ENCODE data around the gene PTGIS.

Gene PTGIS

GRCh38 chr20:49595811-49596561 lies 28.0 kb upstream of the PTGIS start:
- peak; percentile 82 for DNase-seq (ENCODE audit: low read depth)

- no peak for DNase-seq (ENCODE audit: low read depth)
Observed at GRCh38 chr20:49595346-49595745, 27.4 kb upstream of the PTGIS start.

- peak; percentile 21 for DNase-seq (ENCODE audit: low read depth)
Observed at GRCh38 chr20:49594931-49595315, 27.0 kb upstream of the PTGIS start.

GRCh38 chr20:49594143-49594930 lies 26.4 kb upstream of the PTGIS start:
- DNase-seq (ENCODE audit: low read depth): peak; percentile 72

GRCh38 chr20:49593466-49594142 lies 25.7 kb upstream of the PTGIS start:
- DNase-seq (ENCODE audit: low read depth): peak; percentile 37

GRCh38 chr20:49592120-49592519 lies 24.2 kb upstream of the PTGIS start:
- DNase-seq (ENCODE audit: low read depth): no peak

GRCh38 chr20:49591217-49591865 lies 23.4 kb upstream of the PTGIS start:
- DNase-seq (ENCODE audit: low read depth): peak; percentile 27

- DNase-seq (ENCODE audit: low read depth): peak; percentile 10
Observed at GRCh38 chr20:49590163-49591017, 22.5 kb upstream of the PTGIS start.

- no peak for DNase-seq (ENCODE audit: low read depth)
Observed at GRCh38 chr20:49589747-49590146, 21.8 kb upstream of the PTGIS start.

GRCh38 chr20:49587111-49587570 lies 19.2 kb upstream of the PTGIS start:
- no peak for DNase-seq (ENCODE audit: low read depth)

- DNase-seq (ENCODE audit: low read depth): no peak
Observed at GRCh38 chr20:49585585-49586245, 17.8 kb upstream of the PTGIS start.

- no peak for DNase-seq (ENCODE audit: low read depth)
Observed at GRCh38 chr20:49584418-49585382, 16.8 kb upstream of the PTGIS start.

- DNase-seq (ENCODE audit: low read depth): no peak
Observed at GRCh38 chr20:49583669-49584417, 15.9 kb upstream of the PTGIS start.

- DNase-seq (ENCODE audit: low read depth): no peak
Observed at GRCh38 chr20:49583343-49583668, 15.4 kb upstream of the PTGIS start.

GRCh38 chr20:49582413-49583334 lies 14.7 kb upstream of the PTGIS start:
- DNase-seq (ENCODE audit: low read depth): no peak

- DNase-seq (ENCODE audit: low read depth): no peak
Observed at GRCh38 chr20:49581482-49581881, 13.5 kb upstream of the PTGIS start.

GRCh38 chr20:49580813-49581174 lies 12.9 kb upstream of the PTGIS start:
- DNase-seq (ENCODE audit: low read depth): no peak
